ENCODE results near the gene ICAM2. TPM values are rescaled to one million over a fixed set of nuclear protein-coding genes. Genes with fewer than 3 reads are reported as not detected.

The ICAM2 gene
- total RNA-seq, 2 donors from 2014 or later = 16.2 to 16.3 TPM

DNA sequence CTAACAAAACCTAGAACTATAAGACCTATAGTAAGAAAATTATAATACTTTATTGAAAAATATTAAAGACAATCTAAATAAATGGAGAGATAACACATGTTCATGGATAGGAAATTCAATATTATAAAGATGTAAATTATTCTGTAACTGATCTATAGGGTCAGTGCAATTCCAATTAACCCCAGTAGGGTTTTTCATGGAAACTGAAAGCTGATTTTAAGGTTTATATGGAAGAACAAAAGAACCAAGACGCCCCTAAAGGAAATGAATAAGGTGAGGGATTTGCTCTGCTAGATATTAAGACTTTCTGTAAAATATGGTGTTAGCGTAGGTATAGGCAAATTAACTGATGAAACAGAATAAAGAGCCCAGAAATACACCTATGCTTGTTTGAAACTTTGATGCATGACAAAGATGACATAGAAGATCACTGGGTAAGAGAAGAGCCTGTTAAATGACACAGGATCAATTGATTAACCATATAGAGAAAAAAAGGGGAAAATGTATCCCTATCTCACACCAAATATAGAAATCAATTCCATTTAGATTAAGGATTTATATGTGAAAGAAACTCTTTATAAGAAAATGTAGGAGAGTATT lies 3.0 kb downstream of the ICAM2 start:
- ATAC-seq = no peak
- intact Hi-C loops (cut with DNase I) = no loop called here
- H3K27me3 ChIP-seq = no peaks in the 10 kb centered on the region

DNA sequence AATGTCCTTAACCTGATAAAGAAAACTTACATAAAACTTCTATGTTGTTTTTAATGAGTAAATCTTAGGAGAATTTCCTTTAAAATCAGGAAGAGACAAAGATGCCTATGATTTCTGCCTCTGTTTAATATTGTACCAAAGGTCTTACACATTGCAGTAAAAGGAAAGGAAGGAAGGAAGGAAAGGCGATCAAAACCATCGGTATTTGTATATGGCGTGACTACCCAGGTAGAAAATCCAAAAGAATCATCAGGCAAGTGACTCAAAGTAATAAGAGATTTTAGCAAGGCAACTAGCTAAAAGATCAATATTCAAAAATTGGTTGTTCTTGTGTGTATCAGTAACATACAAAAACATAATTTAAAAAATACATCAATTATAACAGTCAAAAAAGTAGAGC lies 3.5 kb downstream of the ICAM2 start:
- 60 to 90% methylated on average over 3 of the region's 3 CpGs for WGBS, 2 donors
- ATAC-seq (no peak), DNase-seq (no peak)
- Histone ChIP-seq H3K27me3 (no peaks in the 10 kb centered on the region), H3K27ac (peak overlapping the region in 1 of 4 donors; percentile 11), H3K36me3 (replicated peaks in 1 of 2; ENCODE audit: insufficient read depth in 1 of 2, low read depth in 2 of 2) (no peaks in the 10 kb centered on the region), H3K4me1 (peaks cover 8% of the 10 kb centered on the region), H3K4me3 (no peak overlapping the region), H3K9me3 (no peaks in the 10 kb centered on the region)
- intact Hi-C loops (cut with DNase I) = no loop called here
- TF ChIP-seq, protein P1, sequence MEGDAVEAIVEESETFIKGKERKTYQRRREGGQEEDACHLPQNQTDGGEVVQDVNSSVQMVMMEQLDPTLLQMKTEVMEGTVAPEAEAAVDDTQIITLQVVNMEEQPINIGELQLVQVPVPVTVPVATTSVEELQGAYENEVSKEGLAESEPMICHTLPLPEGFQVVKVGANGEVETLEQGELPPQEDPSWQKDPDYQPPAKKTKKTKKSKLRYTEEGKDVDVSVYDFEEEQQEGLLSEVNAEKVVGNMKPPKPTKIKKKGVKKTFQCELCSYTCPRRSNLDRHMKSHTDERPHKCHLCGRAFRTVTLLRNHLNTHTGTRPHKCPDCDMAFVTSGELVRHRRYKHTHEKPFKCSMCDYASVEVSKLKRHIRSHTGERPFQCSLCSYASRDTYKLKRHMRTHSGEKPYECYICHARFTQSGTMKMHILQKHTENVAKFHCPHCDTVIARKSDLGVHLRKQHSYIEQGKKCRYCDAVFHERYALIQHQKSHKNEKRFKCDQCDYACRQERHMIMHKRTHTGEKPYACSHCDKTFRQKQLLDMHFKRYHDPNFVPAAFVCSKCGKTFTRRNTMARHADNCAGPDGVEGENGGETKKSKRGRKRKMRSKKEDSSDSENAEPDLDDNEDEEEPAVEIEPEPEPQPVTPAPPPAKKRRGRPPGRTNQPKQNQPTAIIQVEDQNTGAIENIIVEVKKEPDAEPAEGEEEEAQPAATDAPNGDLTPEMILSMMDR (IDR thresholded peaks at IDR 0.05) = no peak
- no peak for TF ChIP-seq POLR2A (IDR thresholded peaks at IDR 0.05)

More for the DNA sequence above, 3.0 kb downstream of the ICAM2 start:
- H3K36me3 ChIP-seq (replicated peaks in 1 of 2; ENCODE audit: insufficient read depth in 1 of 2, low read depth in 2 of 2) = no peaks in the 10 kb centered on the region
- no peaks in the 10 kb centered on the region for H3K9me3 ChIP-seq
- peaks cover 8% of the 10 kb centered on the region for H3K4me1 ChIP-seq
- peak overlapping the region in 1 of 4 donors; percentile 11 for H3K27ac ChIP-seq
- no peak overlapping the region for H3K4me3 ChIP-seq
- TF ChIP-seq, protein P1 (IDR thresholded peaks at IDR 0.05) = peak in 2 of 7 experiments; percentile 4 to 7
- TF ChIP-seq POLR2A (IDR thresholded peaks at IDR 0.05) = no peak
- WGBS, 2 donors = 78 to 94% methylated on average over 2 of the region's 2 CpGs
- DNase-seq = no peak

DNA sequence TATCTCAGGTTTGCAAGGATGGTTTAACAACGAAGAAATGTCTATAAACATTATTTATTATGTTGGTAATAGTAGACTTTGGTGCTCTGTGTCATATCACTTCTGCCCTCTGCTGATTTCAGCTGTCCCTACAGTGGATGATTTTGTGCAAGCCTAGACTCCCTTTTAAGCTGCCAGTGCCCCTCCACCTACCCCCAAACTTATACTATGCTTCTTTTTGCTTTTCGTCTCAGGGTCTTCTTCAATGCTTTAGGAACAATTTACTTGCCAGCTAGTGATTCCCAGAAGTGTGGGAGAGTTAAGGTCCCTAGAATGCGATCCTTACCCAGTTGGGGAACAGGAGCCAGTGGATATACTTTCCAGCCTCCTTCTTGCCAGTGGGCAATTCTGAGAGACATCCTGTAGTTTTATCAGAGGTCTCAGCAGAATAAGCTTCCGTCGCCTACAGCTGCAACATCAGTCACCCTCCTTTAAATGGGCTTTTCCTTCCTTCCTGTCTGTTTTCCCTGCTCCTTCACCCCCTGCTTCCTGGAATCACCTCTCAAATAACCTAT lies 4.1 kb downstream of the ICAM2 start:
- WGBS, 2 donors = 62 to 63% methylated on average over 5 of the region's 5 CpGs
- DNase-seq (no peak), ATAC-seq (no peak)
- TF ChIP-seq, protein P1 (IDR thresholded peaks at IDR 0.05) = no peak
- no peak for TF ChIP-seq POLR2A (IDR thresholded peaks at IDR 0.05)
- H3K9me3 ChIP-seq = no peaks in the 10 kb centered on the region
- peaks cover 8% of the 10 kb centered on the region for H3K4me1 ChIP-seq
- H3K4me3 ChIP-seq = no peak overlapping the region
- no peaks in the 10 kb centered on the region for H3K27me3 ChIP-seq
- peak overlapping the region in 1 of 4 donors; percentile 11 for H3K27ac ChIP-seq
- H3K36me3 ChIP-seq (replicated peaks in 1 of 2; ENCODE audit: insufficient read depth in 1 of 2, low read depth in 2 of 2) = no peaks in the 10 kb centered on the region
- intact Hi-C loops (cut with DNase I) = no loop called here

DNA sequence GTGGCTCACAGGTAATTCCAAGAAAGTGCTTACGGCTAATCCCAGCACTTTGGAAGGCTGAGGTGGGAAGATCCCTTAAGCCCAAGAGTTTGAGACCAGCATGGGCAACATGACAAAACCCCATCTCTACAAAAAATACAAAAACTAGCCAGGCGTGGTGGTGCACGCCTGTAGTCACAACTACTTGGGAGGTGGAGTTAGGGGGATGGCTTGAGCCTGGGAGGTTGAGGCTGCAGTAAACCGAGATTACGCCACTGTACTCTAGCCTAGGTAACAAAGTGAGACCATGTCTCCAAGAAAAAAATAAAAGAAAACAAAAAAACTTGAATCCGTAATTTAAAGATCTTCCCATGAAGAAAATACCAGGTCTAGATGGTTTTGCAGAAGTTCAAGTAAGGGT lies 5.0 kb downstream of the ICAM2 start:
- no peak for DNase-seq
- Histone ChIP-seq H3K9me3 (no peaks in the 10 kb centered on the region), H3K4me3 (no peak overlapping the region), H3K36me3 (replicated peaks in 1 of 2; ENCODE audit: insufficient read depth in 1 of 2, low read depth in 2 of 2) (no peaks in the 10 kb centered on the region), H3K4me1 (peaks cover 8% of the 10 kb centered on the region), H3K27ac (no peak overlapping the region), H3K27me3 (no peaks in the 10 kb centered on the region)
- intact Hi-C loops (cut with DNase I) = no loop called here
- TF ChIP-seq, protein P1 (IDR thresholded peaks at IDR 0.05) = no peak
- no peak for TF ChIP-seq POLR2A (IDR thresholded peaks at IDR 0.05)
- 95 to 99% methylated on average over 6 of the region's 6 CpGs for WGBS, 2 donors
- no peak for ATAC-seq
